Mammary epithelial cell (primary cell): ENCODE data around the gene SETDB2.

Experiments
- CTCF ChIP-seq, 2 donors: IDR thresholded peaks in 1 of 2; conservative IDR thresholded peaks in 1 of 2; 2 replicates each; pipeline ENCODE4 v1.5.1; 2011 to 2012; ENCODE audit warnings: inconsistent platforms in 2 of 2, low read length in 2 of 2, mild to moderate bottlenecking in 2 of 2, control low read depth in 1 of 2, low read depth in 1 of 2; ENCODE audit not compliant: insufficient read depth in 1 of 2; ENCODE audit errors: extremely low read depth in 1 of 2
- EZH2 ChIP-seq: IDR thresholded peaks from 2 replicates; pipeline ENCODE4 v1.6.1; 2012; ENCODE audit warnings: low read length, inconsistent platforms, borderline replicate concordance

- TF ChIP-seq CTCF (conservative IDR thresholded peaks at IDR 0.05 in 1 of 2, IDR thresholded peaks at IDR 0.05 in 1 of 2; ENCODE audit: extremely low read depth in 1 of 2, insufficient read depth in 1 of 2, low read depth in 1 of 2, low read length in 2 of 2) (no peak), EZH2 (no peak)
Observed at GRCh38 chr13:49419276-49419675, 24.8 kb upstream of the SETDB2 start.
